ENCODE measurements around the gene PLA2G10.
A peak's percentile ranks its signal among the peaks of the same experiment; 100 is the strongest.

PLA2G10 gene

DNA sequence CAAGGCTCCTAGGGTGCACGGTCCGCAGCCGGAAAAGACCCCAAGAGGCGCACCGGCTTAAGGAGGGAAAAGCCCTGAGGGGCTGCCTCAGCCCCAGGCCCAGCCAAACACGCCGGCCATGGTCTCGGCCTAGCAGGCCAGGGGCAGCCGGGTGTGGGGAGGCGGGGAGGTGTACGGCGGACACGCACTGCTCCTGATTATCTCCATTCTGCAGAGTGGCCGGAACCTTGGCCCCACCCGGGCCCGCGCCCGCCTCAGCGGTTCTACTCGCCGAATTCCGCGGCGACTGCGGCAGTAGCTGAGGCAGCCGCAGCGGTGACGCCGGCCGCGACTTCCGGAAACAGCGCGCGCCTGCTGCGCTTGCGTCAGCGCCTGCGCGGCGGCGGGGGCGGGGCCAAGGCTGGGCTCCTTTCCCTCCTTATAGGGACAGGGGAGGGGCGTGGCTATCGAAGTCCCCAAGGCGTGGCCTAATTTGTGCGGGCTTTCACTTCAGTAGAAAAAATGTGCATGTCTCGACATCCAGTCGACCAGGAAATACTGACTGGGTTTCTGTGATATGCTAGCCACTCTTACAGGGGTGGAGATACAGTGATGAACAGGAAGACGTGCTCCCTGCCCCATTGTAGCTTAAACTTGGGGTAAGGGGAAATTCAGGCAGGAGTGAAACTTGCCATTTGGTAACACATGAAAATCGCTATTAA is 64.0 kb downstream of the PLA2G10 start, which contains the start of gene PARN:
TSS of gene PARN (minus strand) at position 342 of the 701 bp plus-strand sequence. CDS start at position 207, 135 bp downstream.
- Histone ChIP-seq H3K9ac (ENCODE audit: low read length) (peak within 1 kb of the TSS; percentile 91), H3K4me1 (ENCODE audit: control insufficient read depth, low read depth, low read length) (peaks cover 13% of the 10 kb centered on the region), H3K27me3 (ENCODE audit: control insufficient read depth, insufficient read depth, low read length) (no peaks in the 10 kb centered on the region), H3K27ac (ENCODE audit: low read length) (peak within 1 kb of the TSS; percentile 87), H3K9me3 (ENCODE audit: control insufficient read depth, low read depth, low read length) (no peaks in the 10 kb centered on the region), H3K36me3 (ENCODE audit: control insufficient read depth, low read depth, low read length) (peaks cover 21% of the 10 kb centered on the region), H3K4me3 (ENCODE audit: low read length) (peak within 1 kb of the TSS; percentile 83)

DNA sequence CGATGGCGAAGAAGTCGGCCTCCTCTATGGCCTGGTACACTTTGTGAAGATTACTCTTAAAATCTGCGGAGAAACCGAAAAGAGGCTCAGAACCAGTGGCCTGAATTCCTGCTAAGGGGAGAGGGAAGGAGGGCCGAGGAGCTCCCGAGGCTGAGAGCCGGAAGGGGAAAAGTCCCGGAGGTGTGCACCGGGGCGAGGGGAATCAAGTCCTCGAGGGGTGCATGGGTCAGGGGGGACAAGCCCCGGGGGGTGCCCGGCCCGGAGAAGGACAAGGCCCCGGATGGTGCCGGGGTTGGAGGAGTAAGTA is 64.5 kb downstream of the PLA2G10 start:
- Histone ChIP-seq H3K27ac (ENCODE audit: low read length) (peak overlapping the region; percentile 87), H3K4me3 (ENCODE audit: low read length) (peak overlapping the region; percentile 83), H3K4me1 (ENCODE audit: control insufficient read depth, low read depth, low read length) (peaks cover 8% of the 10 kb centered on the region), H3K36me3 (ENCODE audit: control insufficient read depth, low read depth, low read length) (peaks cover 24% of the 10 kb centered on the region), H3K9me3 (ENCODE audit: control insufficient read depth, low read depth, low read length) (no peaks in the 10 kb centered on the region), H3K9ac (ENCODE audit: low read length) (peak overlapping the region; percentile 91), H3K27me3 (ENCODE audit: control insufficient read depth, insufficient read depth, low read length) (no peaks in the 10 kb centered on the region)

DNA sequence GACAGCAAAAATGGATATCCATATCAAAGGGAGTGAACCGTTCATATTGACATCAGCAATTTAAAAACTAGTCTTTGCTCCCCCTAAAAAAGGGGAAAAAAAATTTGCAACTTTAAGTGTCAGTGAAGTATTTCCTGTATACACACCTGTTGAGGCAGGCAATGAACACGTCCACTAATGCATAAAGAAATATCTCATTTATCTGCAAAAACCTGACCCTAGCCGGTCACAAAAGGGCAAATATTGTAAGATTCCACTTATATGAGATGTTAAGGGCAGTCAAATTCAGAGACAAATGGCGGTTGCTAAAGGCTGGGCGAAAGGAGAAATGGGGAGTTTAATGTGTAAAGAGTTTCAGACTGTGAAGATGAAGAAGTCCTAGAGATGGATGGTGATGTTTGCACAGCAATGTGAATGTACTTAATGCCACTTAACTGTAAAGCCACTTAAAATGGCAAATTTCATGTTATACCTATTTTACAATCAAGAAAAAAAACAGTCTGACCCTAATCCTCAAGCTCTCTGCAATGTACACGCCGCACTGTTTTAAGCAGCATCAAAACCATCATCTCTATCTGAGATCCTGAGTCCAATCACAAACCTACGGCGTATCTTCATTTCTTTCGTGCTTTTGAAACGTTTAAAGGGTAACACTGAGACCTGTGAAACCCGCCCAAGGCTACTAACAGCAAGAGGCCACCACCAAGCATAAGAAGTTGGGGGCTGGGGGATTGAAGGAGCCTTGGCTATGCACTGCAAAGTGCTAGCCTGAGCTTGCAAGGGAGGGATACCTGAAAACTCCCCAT is 65.1 kb downstream of the PLA2G10 start:
- Histone ChIP-seq H3K27ac (ENCODE audit: low read length) (peak overlapping the region; percentile 87), H3K27me3 (ENCODE audit: control insufficient read depth, insufficient read depth, low read length) (no peaks in the 10 kb centered on the region), H3K9me3 (ENCODE audit: control insufficient read depth, low read depth, low read length) (no peaks in the 10 kb centered on the region), H3K4me1 (ENCODE audit: control insufficient read depth, low read depth, low read length) (peaks cover 3% of the 10 kb centered on the region), H3K4me3 (ENCODE audit: low read length) (peak overlapping the region; percentile 83), H3K36me3 (ENCODE audit: control insufficient read depth, low read depth, low read length) (peaks cover 28% of the 10 kb centered on the region), H3K9ac (ENCODE audit: low read length) (peak overlapping the region; percentile 91)

DNA sequence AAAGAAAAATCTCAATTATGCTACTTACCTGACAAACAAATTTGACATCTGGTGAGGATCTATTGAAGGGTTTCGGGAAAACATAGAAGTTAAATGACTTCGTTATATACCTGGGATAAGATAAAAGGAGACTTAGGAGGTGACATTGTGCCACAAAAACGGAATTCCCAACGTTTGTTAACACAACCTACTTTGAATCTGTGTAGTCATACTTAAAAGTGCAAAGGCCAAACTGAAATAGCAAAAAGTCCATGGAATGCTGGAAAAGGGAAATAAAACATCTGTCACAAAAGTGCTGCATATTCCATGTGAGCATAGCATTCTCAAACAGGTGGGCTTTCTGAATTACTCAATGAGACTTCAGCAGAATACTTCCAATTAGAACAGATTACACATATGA is 67.0 kb downstream of the PLA2G10 start:
- H3K27me3 ChIP-seq (ENCODE audit: control insufficient read depth, insufficient read depth, low read length): no peaks in the 10 kb centered on the region
- H3K4me3 ChIP-seq (ENCODE audit: low read length): no peak overlapping the region
- H3K9me3 ChIP-seq (ENCODE audit: control insufficient read depth, low read depth, low read length): no peaks in the 10 kb centered on the region
- peaks cover 43% of the 10 kb centered on the region for H3K36me3 ChIP-seq (ENCODE audit: control insufficient read depth, low read depth, low read length)
- peaks cover 3% of the 10 kb centered on the region for H3K4me1 ChIP-seq (ENCODE audit: control insufficient read depth, low read depth, low read length)
- no peak overlapping the region for H3K9ac ChIP-seq (ENCODE audit: low read length)
- no peak overlapping the region for H3K27ac ChIP-seq (ENCODE audit: low read length)
